Erythroblast (primary cell): ENCODE data around the gene THSD4.
"Not testable (repeated sequence)": the region's sequence is repeated elsewhere in the genome, so short reads cannot be mapped to it uniquely, and the experiment has no call there.

ENCODE experiments used
- DNase-seq, 2 experiments: peaks; one replicate each; lab custom pipeline; 2025; lab: John Stamatoyannopoulos, UW
- GATA1 ChIP-seq: IDR thresholded peaks from 2 replicates; pipeline ENCODE4 v1.6.1; 2011; ENCODE audit warnings: low read depth, mild to moderate bottlenecking, control low read depth, low read length, moderate library complexity
- POLR2A ChIP-seq: IDR thresholded peaks from 2 replicates; pipeline ENCODE4 v1.6.1; 2011; ENCODE audit warnings: mild to moderate bottlenecking, low read length

Gene THSD4

DNA sequence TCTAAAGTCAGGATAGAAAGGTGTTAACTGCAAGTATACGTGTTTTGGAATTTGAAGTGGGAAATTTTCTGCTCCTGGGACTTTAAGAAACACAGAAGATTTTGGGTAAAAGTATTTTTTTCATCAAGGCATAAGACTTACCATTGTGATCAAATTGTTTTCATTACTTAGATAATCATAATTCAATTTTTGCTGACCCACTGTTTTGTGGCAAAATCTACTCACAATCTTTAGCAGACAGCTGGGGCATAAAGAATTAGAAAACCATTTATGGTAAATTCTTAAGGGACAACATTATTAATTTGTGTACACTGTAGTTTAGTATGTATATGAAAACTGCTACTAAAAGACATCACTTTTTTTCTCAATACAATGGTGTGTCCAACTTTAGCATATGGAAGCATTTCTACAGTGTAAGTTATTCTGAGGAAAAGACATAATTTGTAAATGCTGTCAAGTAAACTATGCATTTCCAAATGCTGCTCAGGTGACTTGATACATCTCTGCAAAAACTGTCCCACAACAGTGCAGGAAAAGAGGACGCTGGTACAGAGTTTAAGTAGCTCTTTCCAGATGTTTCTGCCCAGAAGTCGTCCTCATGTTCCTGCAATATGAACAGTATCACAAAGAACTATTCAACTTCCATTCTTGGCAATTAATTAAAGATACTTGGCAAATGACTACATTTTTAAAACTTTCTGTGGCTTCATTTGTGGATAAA lies 52.3 kb downstream of the THSD4 start:
- TF ChIP-seq POLR2A (no peak), GATA1 (no peak)
- DNase-seq, result no peak

DNA sequence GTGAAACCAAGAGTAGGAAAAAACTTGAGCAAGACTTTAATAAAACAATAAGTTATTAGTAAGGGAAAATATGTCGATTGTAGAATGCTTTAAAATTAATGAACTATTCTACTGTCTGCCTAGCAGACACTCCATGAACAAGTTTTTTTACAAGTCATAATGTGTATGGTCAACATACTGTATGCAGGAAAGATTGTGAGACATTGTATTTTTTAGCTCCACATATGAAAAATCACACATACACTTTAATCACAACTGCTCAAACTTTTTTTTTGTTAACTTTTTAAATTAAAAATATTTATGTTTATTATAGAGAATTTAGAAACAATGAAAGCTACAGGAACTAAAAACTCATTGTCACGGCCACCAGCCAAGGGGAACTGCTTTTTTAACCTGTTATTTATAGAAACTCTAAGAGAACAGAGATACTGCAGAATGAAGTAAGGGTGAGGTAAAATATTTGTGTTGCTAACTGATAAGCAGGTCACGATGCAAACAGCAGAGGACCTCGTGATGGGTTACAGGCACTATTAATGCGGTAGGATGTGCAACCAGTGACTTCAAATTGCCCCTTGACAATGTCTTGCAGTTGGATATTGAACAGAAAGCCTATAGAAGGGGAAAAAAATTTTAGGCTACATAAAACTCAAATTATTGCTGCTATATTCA lies 53.0 kb downstream of the THSD4 start:
- TF ChIP-seq POLR2A, result no peak
- TF ChIP-seq GATA1, result no peak
- DNase-seq, result no peak

DNA sequence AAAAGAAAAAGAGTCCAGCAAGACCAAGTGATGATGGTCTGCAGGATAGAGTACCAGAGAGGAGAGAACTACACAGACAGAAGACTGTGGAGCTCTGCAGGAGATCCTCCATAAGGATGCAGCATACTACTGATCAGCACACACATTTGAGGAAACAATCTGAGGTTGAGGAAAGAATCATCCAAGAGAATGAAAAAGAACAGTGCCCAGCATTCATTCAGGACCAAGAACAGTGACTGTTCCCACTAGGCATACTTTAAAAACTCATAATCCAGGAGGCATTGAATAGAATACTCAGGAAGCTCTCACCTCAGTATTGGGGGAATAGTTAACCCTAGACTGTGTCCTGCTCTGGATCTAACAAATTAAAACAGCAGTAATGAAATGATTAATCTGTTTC lies 54.9 kb downstream of the THSD4 start:
- DNase-seq, result no peak
- TF ChIP-seq POLR2A, result no peak
- TF ChIP-seq GATA1, result no peak

DNA sequence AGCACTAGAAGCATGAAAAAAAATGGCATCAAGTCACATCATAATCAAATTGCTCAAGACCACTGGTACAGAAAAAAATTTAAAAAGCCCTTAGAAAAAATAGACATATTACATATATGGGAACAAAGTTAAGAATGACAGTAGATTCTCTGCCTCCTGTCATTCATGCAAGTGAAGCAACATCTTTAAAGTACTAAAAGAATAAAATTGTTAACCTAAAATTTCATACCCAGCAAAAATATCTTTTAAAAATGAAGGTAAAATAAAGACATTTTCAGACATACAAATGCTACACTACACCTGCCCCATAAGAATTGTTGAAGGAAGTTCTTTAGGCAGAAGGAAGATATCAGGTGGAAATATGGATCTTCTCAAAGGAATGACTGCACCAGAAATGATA lies 55.9 kb downstream of the THSD4 start:
- no peak for DNase-seq
- TF ChIP-seq POLR2A (no peak), GATA1 (no peak)

DNA sequence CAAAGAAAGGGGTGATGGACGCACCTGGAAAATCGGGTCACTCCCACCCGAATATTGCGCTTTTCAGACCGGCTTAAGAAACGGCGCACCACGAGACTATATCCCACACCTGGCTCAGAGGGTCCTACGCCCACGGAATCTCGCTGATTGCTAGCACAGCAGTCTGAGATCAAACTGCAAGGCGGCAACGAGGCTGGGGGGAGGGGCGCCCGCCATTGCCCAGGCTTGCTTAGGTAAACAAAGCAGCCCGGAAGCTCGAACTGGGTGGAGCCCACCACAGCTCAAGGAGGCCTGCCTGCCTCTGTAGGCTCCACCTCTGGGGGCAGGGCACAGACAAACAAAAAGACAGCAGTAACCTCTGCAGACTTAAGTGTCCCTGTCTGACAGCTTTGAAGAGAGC lies 59.1 kb downstream of the THSD4 start:
- not testable (repeated sequence) for DNase-seq

DNA sequence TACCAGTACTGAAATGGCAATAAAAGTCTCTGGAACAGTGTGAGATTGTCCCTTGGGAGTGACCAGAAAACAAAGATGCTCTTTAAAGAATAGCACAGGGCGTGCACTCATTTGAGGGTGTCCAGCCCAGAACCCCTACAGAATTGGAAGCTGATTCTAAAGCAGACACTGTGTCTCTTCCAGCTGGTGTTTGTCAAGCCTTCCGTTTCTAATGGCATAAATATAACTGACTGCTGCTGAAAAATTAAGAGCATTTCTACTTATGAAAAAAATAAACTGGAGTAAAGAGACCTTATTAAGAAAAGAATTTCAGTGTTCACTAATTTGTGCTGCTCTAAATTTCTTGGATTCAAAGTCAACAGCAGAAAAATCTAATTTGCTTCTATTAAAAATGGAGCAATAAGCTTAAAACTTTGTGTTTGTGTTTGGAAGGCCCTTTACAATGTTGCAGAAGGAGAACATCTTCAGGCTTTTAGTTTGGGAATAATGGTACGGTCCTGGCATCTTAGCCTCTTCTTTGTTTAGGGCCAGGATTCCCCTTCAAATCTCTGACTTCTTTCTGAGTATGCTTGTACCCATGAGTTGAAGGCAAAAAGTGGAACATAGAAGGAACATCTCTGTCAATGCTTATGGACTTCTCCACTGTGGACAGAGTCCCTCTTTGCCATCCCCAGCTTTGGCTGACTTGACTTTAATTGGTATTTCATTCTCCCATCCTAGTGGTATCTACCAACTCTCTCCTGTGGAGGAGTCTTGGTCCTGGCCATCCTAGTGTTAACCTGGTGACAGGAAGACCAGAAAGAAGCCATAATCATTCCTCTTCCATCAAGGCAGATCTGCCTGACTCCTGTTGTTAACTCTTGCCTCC lies 65.9 kb downstream of the THSD4 start:
- no peak for DNase-seq
- TF ChIP-seq POLR2A (no peak), GATA1 (no peak)

DNA sequence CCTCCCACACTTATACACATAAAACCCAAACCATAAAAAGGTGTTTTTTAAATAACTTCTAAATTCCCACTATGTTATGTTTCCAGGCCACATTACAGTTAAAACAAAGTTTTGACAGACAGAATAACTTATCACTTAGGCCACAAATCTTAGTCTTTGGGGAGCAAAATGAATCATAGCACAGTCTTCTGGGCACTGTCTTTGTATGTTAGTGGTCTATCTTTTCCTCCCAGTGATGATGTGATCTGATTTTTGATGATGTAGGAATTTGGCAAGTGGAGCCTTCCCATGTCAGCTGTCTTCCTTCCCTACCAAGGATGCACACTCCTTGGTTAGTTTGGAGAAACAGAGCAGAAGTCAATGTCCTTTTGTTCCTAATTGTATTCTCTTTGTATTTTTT lies 67.3 kb downstream of the THSD4 start:
- TF ChIP-seq POLR2A (no peak), GATA1 (no peak)
- DNase-seq, result no peak

DNA sequence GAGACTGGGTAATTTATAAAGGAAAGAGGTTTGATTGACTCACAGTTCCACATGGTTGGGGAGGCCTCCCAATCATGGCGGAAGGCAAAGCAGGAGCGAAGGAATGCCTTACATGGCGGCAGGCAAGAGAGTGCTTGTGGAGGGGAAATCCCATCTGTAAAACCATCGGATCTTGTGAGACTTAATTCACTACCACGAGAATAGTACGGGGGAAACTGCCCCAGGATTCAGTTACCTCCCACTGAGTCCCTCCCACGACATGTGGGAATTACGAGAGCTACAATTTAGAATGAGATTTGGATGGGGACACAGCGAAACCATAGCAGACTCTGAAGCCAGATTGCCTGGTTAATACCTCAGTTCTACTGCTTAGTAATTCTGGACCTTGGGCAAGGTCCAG lies 67.8 kb downstream of the THSD4 start:
- TF ChIP-seq GATA1 (no peak), POLR2A (no peak)
- DNase-seq, result no peak

DNA sequence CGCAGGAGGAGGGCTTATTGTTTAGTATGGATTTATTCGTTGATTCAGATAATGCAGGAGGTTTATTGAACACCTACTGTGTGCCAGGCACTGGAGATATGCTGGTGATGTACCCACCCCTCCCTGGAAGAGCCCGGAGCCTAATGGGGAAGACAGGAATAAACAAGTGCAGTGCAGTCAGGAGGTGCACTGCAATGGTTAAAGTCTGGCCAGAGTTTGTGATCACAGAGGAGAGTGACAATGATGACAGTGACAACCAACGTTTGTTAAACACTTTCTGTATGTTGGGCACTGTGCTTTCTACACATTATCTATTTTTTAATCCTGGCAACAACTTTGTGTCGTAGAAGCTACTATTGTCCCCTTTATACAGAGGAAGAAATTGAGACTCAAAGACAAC lies 70.4 kb downstream of the THSD4 start:
- DNase-seq, result no peak
- TF ChIP-seq POLR2A, result no peak
- no peak for TF ChIP-seq GATA1

DNA sequence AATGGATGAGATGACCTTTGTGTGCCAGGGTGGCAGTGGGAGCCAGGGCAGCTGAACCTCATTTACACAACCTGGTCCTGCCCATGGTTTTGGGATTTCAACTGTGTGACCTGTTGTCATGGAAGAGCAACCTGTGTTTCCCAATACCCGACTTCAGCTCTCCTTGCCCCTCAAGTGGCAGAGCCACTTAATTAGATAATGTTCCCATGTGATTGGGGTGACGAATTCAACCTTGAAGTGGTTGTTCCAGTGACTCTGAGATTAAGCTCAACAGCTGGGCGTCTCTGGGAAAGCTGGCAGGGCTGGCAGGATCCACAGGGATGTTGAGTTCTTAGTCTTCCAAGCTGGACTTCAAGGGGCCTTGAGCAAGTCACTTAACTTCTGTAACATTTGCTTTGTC lies 71.0 kb downstream of the THSD4 start:
- TF ChIP-seq POLR2A (no peak), GATA1 (no peak)
- DNase-seq, result no peak

DNA sequence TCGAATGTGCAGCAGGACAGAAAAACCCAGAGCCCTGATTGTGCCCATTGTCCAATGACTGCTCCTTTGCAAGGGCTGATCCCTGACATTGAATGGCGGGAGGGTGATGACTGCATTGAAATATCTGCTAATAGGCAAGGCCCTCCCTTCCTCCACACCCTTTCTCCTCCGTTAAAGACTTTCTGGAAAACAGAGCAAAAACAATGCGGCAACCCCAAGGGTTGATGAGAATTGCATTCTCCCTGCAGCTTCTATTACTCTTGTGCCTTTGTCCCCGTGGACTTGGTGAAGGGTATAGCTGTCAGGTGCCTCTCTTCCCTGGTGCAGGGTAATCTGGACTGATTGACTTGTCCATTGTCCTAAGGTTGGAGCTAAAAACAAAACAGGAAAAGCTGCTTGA lies 71.8 kb downstream of the THSD4 start:
- DNase-seq, result no peak
- TF ChIP-seq POLR2A (no peak), GATA1 (no peak)

DNA sequence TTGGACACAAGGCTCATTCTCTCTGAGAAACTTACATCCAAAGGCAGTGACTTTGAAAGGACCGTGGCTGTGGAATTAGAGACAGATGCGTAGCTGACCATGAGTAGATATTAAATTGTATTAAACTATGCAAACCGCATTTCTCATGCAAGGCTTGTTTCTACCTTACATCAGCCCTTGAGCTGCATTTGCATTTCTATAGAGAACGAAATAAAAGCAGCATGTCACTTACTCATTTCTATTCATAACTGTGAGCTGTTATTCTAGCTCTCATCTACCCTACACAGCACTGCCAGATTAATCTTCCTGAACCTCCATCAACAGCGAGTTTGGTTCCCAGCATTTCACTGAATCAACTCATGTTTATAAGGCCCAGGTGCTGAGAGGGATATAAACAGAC lies 72.3 kb downstream of the THSD4 start:
- DNase-seq, result no peak
- no peak for TF ChIP-seq GATA1
- no peak for TF ChIP-seq POLR2A

DNA sequence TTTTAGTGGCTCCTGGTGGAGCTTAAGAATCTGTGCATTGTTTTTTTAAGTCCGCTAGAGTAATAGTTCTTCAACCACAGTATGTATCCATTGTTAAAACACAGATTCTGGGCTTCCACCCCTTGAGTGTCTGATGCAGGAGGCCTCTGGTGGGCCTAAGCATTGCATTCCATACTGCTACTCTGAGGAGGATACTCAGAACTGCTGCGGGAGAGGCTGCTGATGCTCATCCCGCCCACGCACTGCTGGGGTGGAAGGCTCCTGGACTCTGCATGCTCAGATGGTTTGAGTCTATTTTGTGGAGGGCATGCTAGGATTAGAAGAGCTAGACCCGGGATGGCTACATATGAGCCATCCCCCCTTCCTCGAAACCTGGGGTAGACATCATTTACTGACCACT lies 74.4 kb downstream of the THSD4 start:
- no peak for DNase-seq
- TF ChIP-seq POLR2A (no peak), GATA1 (no peak)

DNA sequence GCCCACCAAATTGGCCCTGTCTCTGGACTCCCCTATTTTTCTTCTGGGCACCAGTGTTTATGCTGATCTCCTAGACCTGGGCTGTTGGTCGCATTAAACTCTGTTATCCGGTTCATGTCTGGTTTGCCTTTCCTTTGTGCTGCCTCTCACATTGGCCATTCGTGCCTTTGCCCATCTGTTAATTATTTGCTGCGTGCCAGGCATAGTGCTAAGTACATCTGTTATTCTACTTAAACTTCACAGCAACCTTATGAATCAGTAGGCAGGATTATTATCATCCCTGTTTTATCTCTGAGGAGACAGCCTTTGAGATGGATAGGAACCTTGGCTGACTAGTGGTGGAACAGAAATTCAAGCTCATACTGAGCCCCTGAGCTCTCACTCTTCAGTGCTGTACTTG lies 76.0 kb downstream of the THSD4 start:
- DNase-seq, result no peak
- TF ChIP-seq GATA1 (no peak), POLR2A (no peak)

DNA sequence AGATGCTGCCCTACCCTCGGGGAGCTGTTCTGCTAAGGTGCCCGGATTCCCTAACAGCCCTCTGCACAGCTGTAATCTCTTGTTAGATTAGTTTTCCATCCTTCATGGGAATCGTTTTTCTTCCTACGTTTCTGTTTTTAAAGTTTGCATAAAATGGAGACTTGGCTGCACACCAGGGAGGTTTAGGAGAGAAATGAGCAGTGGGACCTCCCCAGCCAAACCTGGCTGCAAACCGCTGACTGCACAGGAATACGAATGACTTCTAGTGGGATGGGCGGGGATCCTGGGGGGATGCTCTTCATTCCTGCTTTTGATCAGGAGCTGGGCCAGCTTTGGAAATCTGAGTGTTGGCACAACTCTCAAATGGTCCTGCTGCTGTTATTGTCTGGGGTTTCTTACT lies 77.5 kb downstream of the THSD4 start:
- TF ChIP-seq GATA1, result no peak
- no peak for TF ChIP-seq POLR2A
- no peak for DNase-seq

DNA sequence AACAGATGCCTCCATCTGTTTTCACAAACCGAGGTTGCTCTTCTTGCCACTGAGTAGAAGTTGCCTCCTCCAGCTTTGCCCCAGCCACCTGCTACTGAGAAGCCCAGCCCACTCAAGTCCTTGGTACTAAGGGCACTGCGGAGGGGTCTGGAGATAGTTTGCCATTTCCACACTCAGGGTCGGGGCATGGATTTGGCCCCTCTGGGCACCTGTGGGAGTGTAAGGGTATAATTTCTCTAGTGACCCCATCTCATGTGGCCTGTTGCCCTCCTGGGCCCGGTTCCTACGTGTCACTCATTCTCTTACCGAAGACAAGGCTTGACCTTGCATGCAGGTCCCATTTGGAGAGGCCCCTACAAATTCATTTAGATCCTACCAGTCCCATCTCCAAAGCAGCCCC lies 79.0 kb downstream of the THSD4 start:
- no peak for DNase-seq
- TF ChIP-seq POLR2A, result no peak
- no peak for TF ChIP-seq GATA1
